T-helper 22 cell (primary cell): ENCODE data around the gene DRC7.
"Not testable (repeated sequence)": the region's sequence is repeated elsewhere in the genome, so short reads cannot be mapped to it uniquely, and the experiment has no call there.

Experiments
- DNase-seq: peaks from one replicate; pipeline ENCODE4 v3.0.0-alpha.2; 2020; ENCODE audit warnings: low read depth

DRC7 gene

DNA sequence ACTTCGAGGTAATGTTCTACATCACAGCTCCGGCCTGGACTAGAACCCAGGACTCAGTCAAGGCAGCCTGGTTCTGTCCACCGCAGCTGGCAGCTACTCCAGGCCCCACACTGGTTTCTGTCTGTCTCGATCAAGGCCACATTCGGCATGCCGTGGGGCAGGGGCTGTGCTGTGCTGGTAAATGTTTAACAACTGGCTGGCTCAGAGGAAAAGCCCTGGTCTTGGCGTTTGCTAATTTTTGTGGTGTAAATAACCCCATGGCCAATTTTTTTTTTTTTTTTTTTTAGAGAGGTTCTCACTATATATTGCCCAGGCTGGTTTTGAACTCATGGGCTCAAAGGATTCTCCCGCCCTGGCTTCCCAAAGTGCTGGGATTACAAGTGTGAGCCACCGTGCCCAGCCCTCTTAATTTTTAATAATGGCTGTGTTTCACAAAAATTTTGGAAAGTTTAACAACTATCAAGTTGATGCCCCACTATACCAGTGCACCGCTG lies 328 bp upstream of the DRC7 start:
- DNase-seq = no peak

GRCh38 chr16:57695680-57696069 lies 1.1 kb downstream of the DRC7 start:
- no peak for DNase-seq

GRCh38 chr16:57696240-57696639 lies 1.6 kb downstream of the DRC7 start:
- DNase-seq = no peak

GRCh38 chr16:57697896-57698537 lies 3.4 kb downstream of the DRC7 start:
- DNase-seq = no peak

- DNase-seq = no peak
Measured at GRCh38 chr16:57698812-57699405, 4.3 kb downstream of the DRC7 start.

DNA sequence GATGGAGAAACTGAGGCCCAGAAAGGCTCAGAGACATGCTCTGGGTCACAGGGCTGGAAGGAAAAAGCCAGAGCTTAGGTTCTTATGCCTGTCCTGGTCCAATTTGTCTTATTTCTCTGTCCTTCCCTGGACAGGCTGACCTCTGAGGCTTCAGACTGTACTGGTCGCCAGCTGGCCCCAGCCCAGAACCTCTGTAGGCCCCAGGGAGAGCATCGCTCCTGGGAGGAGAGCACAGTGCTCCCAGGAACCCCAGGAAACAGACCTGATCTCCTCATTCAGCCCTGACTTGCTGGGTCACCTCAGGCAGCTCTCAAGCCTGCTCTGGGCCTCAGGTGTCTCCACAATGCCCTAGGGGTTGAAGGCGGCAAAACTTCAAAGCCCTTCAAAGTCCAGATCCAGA lies 4.9 kb downstream of the DRC7 start:
- no peak for DNase-seq

- DNase-seq = no peak
Measured at GRCh38 chr16:57699899-57700298, 5.3 kb downstream of the DRC7 start.

GRCh38 chr16:57700781-57701551 lies 6.4 kb downstream of the DRC7 start:
- no peak for DNase-seq

- no peak for DNase-seq
Measured at GRCh38 chr16:57701759-57702371, 7.3 kb downstream of the DRC7 start.

- DNase-seq = no peak
Measured at GRCh38 chr16:57703416-57704010, 8.9 kb downstream of the DRC7 start.

DNA sequence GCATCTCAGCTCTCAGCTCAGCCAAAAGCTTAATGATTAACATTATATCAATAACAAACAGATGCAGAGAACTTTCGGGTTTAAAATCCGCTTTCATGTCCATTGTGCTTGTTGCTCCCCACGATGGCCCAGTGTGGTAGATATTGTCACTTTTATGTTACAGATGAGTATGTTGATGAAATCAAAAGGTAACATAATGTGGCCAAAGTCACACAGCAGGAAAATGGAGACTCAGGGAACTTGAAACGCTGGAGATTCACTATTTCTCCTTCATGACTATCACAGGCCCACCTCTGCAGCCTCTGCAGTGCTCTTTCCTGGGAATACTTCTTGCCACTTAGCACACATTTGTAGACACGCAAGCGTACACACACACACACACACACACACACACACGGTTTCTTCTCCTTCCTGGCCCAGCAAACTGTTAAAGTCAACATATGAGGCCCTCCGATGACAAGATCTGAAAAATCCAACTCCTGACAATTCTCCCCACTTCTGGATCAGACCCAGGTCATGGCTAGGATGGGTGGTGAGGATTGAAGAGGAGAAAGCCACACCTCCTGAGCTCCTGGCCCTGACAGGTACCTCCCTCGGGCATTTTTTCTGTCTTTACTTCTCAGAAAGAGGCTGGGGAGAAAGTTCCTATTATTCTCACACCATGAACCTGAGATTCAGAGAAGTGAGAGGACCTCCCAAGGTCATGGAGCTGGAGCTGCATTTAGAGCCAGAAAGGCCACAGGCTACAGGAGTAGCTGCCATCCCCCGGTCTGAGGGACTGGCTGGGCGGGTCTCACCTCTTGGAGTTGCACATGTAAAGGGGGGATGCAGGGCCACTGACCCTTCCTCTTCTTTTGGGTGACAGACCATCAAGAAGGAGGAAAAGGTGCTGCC lies 9.7 kb downstream of the DRC7 start:
- no peak for DNase-seq

DNA sequence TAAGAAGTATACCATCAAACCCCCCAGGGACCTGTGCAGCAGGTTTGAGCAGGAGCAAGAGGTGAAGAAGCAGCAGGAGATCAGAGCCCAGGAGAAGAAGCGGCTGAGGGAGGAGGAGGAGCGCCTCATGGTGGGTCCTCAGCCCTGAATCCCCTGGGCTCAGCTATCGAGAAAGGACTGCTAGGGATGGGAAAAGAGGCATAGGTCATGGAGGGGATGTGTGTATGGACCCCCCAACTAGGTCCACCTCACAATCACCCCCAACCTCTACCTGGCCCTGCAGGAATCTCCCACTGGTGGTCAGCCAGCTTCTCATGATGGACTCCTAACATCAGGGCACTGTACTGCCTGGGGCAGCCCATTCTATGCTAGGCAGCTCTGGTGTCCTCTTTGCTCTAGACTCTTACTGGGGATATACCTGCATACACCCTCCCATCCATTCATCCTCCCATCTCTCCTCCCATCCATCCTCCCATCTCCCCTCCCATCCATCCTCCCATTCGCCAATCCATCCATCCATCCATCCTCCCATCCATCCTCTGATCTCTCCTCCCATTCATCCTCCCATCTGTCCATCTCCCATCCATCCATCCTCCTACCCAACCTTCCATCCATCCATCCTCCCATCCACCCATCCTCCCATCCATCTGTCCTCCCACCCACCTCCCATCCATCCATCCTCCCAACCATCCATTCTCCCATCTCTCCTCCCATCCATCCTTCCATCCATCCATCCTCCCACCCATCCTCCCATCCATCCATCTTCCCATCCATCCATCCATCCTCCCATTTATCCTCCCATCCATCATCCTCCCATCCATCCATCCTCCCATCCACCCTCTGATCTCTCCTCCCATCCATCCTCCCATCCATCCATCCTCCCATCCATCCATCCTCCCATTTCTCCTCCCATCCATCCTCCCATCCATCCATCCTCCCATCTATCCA lies 10.6 kb downstream of the DRC7 start:
- no peak for DNase-seq

DNA sequence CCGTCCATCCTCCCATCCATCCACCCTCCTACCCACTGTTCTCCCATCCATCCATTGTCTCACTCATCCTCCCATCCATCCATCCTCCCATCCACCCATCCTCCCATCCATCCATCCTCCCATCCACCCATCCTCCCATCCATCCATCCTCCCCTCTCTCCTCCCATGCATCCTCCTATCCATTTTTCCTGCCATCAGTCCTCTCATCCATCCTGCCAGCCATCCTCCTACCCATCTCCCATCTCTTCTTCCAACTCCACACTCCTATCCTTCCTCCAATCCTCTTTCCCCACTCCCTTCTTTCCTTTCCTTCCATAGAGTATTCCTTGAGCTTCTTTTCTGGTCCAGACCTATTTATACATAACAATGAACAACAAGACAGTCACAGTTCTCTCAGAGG lies 12.1 kb downstream of the DRC7 start:
- no peak for DNase-seq

DNA sequence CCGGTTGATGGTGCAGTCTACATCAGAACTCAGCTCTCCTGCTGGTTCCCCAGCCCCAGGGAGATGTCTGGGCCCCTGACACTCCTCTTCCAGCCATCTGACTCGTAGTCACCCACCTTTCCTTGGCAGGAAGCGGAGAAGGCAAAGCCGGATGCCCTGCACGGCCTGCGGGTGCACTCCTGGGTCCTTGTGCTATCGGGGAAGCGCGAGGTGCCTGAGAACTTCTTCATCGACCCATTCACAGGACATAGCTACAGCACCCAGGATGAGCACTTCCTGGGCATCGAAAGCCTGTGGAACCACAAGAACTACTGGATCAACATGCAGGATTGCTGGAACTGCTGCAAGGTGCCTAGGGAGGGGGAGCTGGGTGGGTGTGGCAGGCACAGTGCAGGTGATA lies 12.7 kb downstream of the DRC7 start:
- no peak for DNase-seq

GRCh38 chr16:57708168-57708567 lies 13.6 kb downstream of the DRC7 start:
- DNase-seq = no peak

DNA sequence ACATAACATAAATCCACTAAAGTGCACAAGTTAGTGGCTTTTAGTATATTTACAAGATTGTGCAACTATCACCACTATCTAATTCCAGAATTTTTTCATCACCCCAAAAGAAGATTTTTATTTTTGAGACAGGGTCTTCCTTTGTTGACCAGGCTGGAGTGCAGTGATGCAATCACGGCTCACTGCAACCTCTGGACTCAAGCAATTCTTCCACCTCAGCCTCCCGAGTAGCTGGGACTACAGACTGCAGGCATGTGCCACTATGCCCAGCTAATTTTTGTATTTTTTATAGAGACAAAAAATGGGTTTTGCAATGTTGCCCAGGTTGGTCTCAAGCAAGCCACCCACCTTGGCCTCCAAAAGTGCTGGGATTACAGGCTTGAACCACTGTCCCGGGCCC lies 15.1 kb downstream of the DRC7 start:
- no peak for DNase-seq

DNA sequence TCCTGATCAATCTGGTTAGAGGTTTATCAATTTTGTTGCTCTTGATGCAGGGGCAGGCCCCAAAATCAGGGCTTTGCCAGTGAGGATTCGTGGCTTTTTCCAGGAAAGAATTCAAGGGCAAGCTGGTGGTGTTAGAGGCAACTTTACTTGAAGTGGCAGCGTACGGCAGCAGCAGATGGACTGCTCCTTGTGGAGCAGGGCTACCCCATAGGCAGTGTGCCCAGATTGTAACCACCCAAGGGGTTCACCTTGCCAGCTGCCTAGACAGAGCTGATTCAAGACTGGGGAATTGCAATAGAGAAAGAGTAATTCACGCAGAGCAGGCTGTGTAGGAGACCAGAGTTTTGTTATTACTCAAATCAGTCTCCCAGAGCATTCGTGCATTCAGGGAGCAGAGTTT lies 16.7 kb downstream of the DRC7 start:
- DNase-seq = no peak

DNA sequence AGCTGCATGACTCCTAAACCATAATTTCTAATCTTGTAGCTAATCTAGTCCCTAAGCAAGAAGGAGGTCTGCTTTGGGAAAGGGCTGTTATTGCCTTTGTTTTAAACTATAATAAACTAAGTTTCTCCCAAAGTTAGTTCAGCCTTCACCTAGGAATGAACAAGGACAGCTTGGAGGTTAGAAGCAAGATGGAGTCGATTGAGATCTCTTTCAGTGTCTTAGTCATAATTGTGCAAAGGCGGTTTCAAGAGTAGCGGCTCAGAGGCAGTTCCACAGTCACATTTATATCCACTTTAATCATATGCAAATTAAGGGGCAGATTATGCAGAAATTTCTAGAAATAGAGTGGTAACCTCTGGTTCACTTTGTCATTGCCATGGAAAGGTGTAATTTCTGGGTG lies 17.4 kb downstream of the DRC7 start:
- no peak for DNase-seq

- DNase-seq = not testable (repeated sequence)
Measured at GRCh38 chr16:57712569-57712968, 18.0 kb downstream of the DRC7 start.

DNA sequence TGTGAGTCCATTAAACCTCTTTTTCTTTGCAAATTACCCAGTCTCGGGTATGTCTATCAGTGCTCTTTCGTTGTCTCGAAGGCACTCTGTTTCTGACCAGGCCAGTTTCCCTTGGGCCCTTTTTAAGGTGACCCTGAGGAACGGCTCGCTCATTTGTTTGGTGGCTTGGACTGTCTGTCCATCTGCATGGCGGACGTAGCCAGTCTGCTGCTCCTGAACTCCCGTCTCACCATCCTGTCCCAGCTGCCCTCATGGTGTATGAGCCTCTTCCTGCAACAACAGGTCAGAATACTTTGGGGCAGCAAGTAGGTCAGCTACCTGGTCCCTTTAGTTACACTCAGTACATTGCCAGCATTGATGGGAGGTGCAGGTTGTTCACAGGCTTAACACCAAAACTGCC lies 19.0 kb downstream of the DRC7 start:
- DNase-seq = no peak
